ENCODE data around the gene UPB1. TPM values are rescaled to one million over a fixed set of nuclear protein-coding genes. Genes with fewer than 3 reads are reported as not detected.

The UPB1 gene
- total and polyA plus RNA-seq, 2 experiments from 2014 or later: 0.13 TPM; not detected in 1

- no peaks in the 10 kb centered on the region for H3K27me3 Mint-ChIP-seq (ENCODE audit: insufficient read depth, low read depth, poor library complexity)
Observed at GRCh38 chr22:24564376-24565058, 69.4 kb downstream of the UPB1 start.

More at GRCh38 chr22:24564376-24565058, 69.4 kb downstream of the UPB1 start:
- H4K20me1 ChIP-seq (replicated peaks; ENCODE audit: insufficient read depth): peaks cover 62% of the 10 kb centered on the region
- no peak overlapping the region for H3K4me2 ChIP-seq
- H3K4me1 Mint-ChIP-seq: no peaks in the 10 kb centered on the region
- no peak overlapping the region for H3K4me3 Mint-ChIP-seq
- H3K36me3 ChIP-seq (ENCODE audit: insufficient read depth): peaks cover 32% of the 10 kb centered on the region
- peaks cover 91% of the 10 kb centered on the region for H3K79me2 ChIP-seq (replicated peaks; ENCODE audit: insufficient read depth)
- H3K27ac ChIP-seq (ENCODE audit: low read depth): no peak overlapping the region
- H3K36me3 Mint-ChIP-seq (ENCODE audit: low read depth): peaks cover 58% of the 10 kb centered on the region
- H3F3A ChIP-seq (replicated peaks; ENCODE audit: low read depth): 0 out of 2 replicates have a peak, but pooled peaks cover 5% of the 10 kb centered on the region
- no peak overlapping the region for H2AFZ ChIP-seq
- no peak overlapping the region for H3K27ac Mint-ChIP-seq
- no peaks in the 10 kb centered on the region for H3K9me3 Mint-ChIP-seq
- H3K9me2 ChIP-seq (ENCODE audit: insufficient read depth): no peaks in the 10 kb centered on the region
- no peaks in the 10 kb centered on the region for H3K4me1 ChIP-seq (ENCODE audit: insufficient read depth)
- ATAC-seq: no peak
- DNase-seq (ENCODE audit: low spot score): no peak
- H3K27me3 ChIP-seq (ENCODE audit: insufficient read depth): no peaks in the 10 kb centered on the region
- TF ChIP-seq ZNF462 (CRISPR knock-in tag; IDR thresholded peaks at IDR 0.05) (no peak), POLR2AphosphoS5 (IDR thresholded peaks at IDR 0.05; ENCODE audit: low read depth) (no peak), ZNF331 (CRISPR knock-in tag; IDR thresholded peaks at IDR 0.05; ENCODE audit: low read depth) (no peak), NANOG (IDR thresholded peaks at IDR 0.05; ENCODE audit: borderline replicate concordance) (no peak), CREB1 (CRISPR knock-in tag; IDR thresholded peaks at IDR 0.05; ENCODE audit: low read depth) (no peak), REST (IDR thresholded peaks at IDR 0.05; ENCODE audit: unreplicated experiment) (no peak), EZH2phosphoT487 (IDR thresholded peaks at IDR 0.05; ENCODE audit: unreplicated experiment) (no peak), CTCF (conservative IDR thresholded peaks at IDR 0.05; ENCODE audit: low read depth in 2 of 2) (no peak), ETS1 (IDR thresholded peaks at IDR 0.05) (no peak), STAT1 (IDR thresholded peaks at IDR 0.05; ENCODE audit: unreplicated experiment) (no peak), JUNB (IDR thresholded peaks at IDR 0.05; ENCODE audit: unreplicated experiment) (no peak), ZNF114 (CRISPR knock-in tag; IDR thresholded peaks at IDR 0.05) (no peak), EZH2 (IDR thresholded peaks at IDR 0.05; ENCODE audit: low read depth, unreplicated experiment) (no peak)
- H3K4me3 ChIP-seq: no peak overlapping the region
